HepG2 (cell line): ENCODE measurements around the gene CFAP119. TPM values are rescaled to one million over a fixed set of nuclear protein-coding genes. Genes with fewer than 3 reads are reported as not detected.
A peak's percentile ranks its signal among the peaks of the same experiment; 100 is the strongest.

Experiments used
- AKAP8 ChIP-seq: sonication (generic); formaldehyde crosslinking; IDR thresholded peaks from 2 replicates; pipeline ENCODE4 v1.5.1; 2020; ENCODE audit warnings: mild to moderate bottlenecking, missing genetic modification reagents
- BCL6 ChIP-seq: IDR thresholded peaks from 2 replicates; pipeline ENCODE4 v1.6.1; 2016; ENCODE audit warnings: missing genetic modification reagents, missing compliant biosample characterization
- E2F5 ChIP-seq: sonication (generic); formaldehyde crosslinking; conservative IDR thresholded peaks from 2 replicates; pipeline ENCODE4 v1.4.0; 2020; ENCODE audit warnings: missing genetic modification reagents
- HOXA3 ChIP-seq: sonication (generic); formaldehyde crosslinking; IDR thresholded peaks from 2 replicates; pipeline ENCODE4 v1.5.0; 2020; ENCODE audit warnings: missing genetic modification reagents
- LCORL ChIP-seq, 2 experiments: fragments of 450-650 bp in 1 of 2; sonication (generic) in 1 of 2; formaldehyde crosslinking in 1 of 2; IDR thresholded peaks; 2 replicates each; pipeline versions ENCODE4 v1.5.0 to v1.6.1; 2017 to 2020; ENCODE audit warnings: antibody characterized with exemption in 1 of 2, missing genetic modification reagents in 1 of 2
- MAZ ChIP-seq, 2 experiments: sonication (generic) in 1 of 2; formaldehyde crosslinking in 1 of 2; IDR thresholded peaks; 2 replicates each; pipeline versions ENCODE4 v1.5.0 to v1.6.1; 2012 to 2020; ENCODE audit warnings: low read depth in 2 of 2, mild to moderate bottlenecking in 2 of 2, borderline replicate concordance in 1 of 2, improper control_type of control experiment in 1 of 2, low read length in 1 of 2, missing genetic modification reagents in 1 of 2, moderate library complexity in 1 of 2
- MED13 ChIP-seq: sonication (generic); formaldehyde crosslinking; IDR thresholded peaks from 2 replicates; pipeline ENCODE4 v1.5.0; 2020; ENCODE audit warnings: missing genetic modification reagents
- MED8 ChIP-seq: sonication (generic); formaldehyde crosslinking; IDR thresholded peaks from 2 replicates; pipeline ENCODE4 v1.8.1; 2023; ENCODE audit warnings: mild to moderate bottlenecking, missing genetic modification reagents; ENCODE audit not compliant: insufficient replicate concordance
- NFKB2 ChIP-seq: sonication (generic); formaldehyde crosslinking; IDR thresholded peaks from 2 replicates; pipeline ENCODE4 v1.4.0; 2020; ENCODE audit warnings: missing genetic modification reagents, borderline replicate concordance
- NR2F6 ChIP-seq, 2 experiments: IDR thresholded peaks; 2 replicates each; pipeline ENCODE4 v1.6.1; 2016; ENCODE audit warnings: antibody characterized with exemption in 1 of 2, mild to moderate bottlenecking in 1 of 2
- SNAPC4 ChIP-seq: sonication (generic); formaldehyde crosslinking; IDR thresholded peaks from 2 replicates; pipeline ENCODE4 v1.4.0; 2020; ENCODE audit warnings: mild to moderate bottlenecking, missing genetic modification reagents
- SP1 ChIP-seq, 2 experiments: fragments of 450-650 bp in 1 of 2; sonication (generic) in 1 of 2; formaldehyde crosslinking in 1 of 2; IDR thresholded peaks; 2 replicates each; pipeline versions ENCODE4 v1.4.0 to v1.6.1; 2016 to 2020; ENCODE audit warnings: missing genetic modification reagents in 1 of 2
- TEAD3 ChIP-seq: optimal IDR thresholded peaks from 2 replicates; pipeline ENCODE3; 2016; ENCODE audit warnings: borderline replicate concordance
- YEATS2 ChIP-seq: sonication (generic); formaldehyde crosslinking; IDR thresholded peaks from 2 replicates; pipeline ENCODE4 v1.4.0; 2020; ENCODE audit warnings: missing genetic modification reagents, borderline replicate concordance
- ZBTB2 ChIP-seq: sonication (generic); formaldehyde crosslinking; IDR thresholded peaks from 2 replicates; pipeline ENCODE4 v1.8.0; 2022; ENCODE audit warnings: low read depth, missing genetic modification reagents
- ZMYM4 ChIP-seq: sonication (generic); formaldehyde crosslinking; IDR thresholded peaks from 2 replicates; pipeline ENCODE4 v1.8.1; 2023; ENCODE audit warnings: mild to moderate bottlenecking, missing genetic modification reagents
- ZNF20 ChIP-seq: sonication (generic); formaldehyde crosslinking; IDR thresholded peaks from 2 replicates; pipeline ENCODE4 v1.4.0; 2020; ENCODE audit warnings: mild to moderate bottlenecking, moderate library complexity, missing genetic modification reagents
- ZNF510 ChIP-seq: sonication (generic); formaldehyde crosslinking; IDR thresholded peaks from 2 replicates; pipeline ENCODE4 v1.4.0; 2020; ENCODE audit warnings: low read depth, mild to moderate bottlenecking, missing genetic modification reagents
- ZNF740 ChIP-seq: sonication (generic); formaldehyde crosslinking; IDR thresholded peaks from 2 replicates; pipeline ENCODE4 v1.4.0; 2020; ENCODE audit warnings: missing genetic modification reagents
- ZNF747 ChIP-seq: sonication (generic); formaldehyde crosslinking; IDR thresholded peaks from 2 replicates; pipeline ENCODE4 v1.8.1; 2023; ENCODE audit warnings: missing genetic modification reagents, mild to moderate bottlenecking, borderline replicate concordance
- polyA plus RNA-seq, 8 experiments: library from polyadenylated mRNA; depleted of rRNA in 3 of 8; stranded (reverse) in 7 of 8; unstranded in 1 of 8; fragments of >200 nt; fragmentation: Illumina TruSeq in 4 of 8; extraction: Trizol in 4 of 8; gene quantifications; 2 replicates each; pipeline versions ENCODE4 v1.2.1 to v1.2.3, GENCODE V29; 2011 to 2016; ENCODE audit warnings: low read depth in 4 of 8, missing spikeins in 1 of 8, mixed read lengths in 1 of 8; ENCODE audit not compliant: insufficient read depth in 1 of 8
- total RNA-seq, 5 experiments: library from RNA; depleted of rRNA; stranded (reverse); fragments of >200 nt; fragmentation: Illumina TruSeq; extraction: Trizol; gene quantifications; 2 replicates each; pipeline ENCODE4 v1.2.3, GENCODE V29; 2016; ENCODE audit warnings: low read depth in 1 of 5

Gene CFAP119
- total and polyA plus RNA-seq, 2 of the 13 experiments (the other 11 are each of a cell fraction or from before 2014, with no cell fraction given), result 6.4 TPM

- peak; percentile 34; the same call in 1 of the 2 replicates for TF ChIP-seq YEATS2 (CRISPR knock-in tag)
- TF ChIP-seq ZNF747 (CRISPR knock-in tag), result no peak
- no peak for TF ChIP-seq SNAPC4 (CRISPR knock-in tag)
- TF ChIP-seq HOXA3 (CRISPR knock-in tag), result 0 out of 2 replicates have a peak, but pooled peaks have one; percentile 24
- TF ChIP-seq ZMYM4 (CRISPR knock-in tag), result no peak
- no peak for TF ChIP-seq SP1 (IDR thresholded peaks at IDR 0.05)
- peak; percentile 26; the same call in 1 of the 2 replicates for TF ChIP-seq SP1 (CRISPR knock-in tag; IDR thresholded peaks at IDR 0.05)
- TF ChIP-seq MED13 (CRISPR knock-in tag), result peak; percentile 62; the same call in 1 of the 2 replicates
- TF ChIP-seq ZNF510 (CRISPR knock-in tag), result no peak
- no peak for TF ChIP-seq LCORL (IDR thresholded peaks at IDR 0.05)
- TF ChIP-seq LCORL (CRISPR knock-in tag; IDR thresholded peaks at IDR 0.05), result peak; percentile 44; the same call in 1 of the 2 replicates
- 0 out of 2 replicates have a peak, but pooled peaks have one; percentile 44 for TF ChIP-seq MAZ (IDR thresholded peaks at IDR 0.05; ENCODE audit: borderline replicate concordance, low read depth, low read length)
- TF ChIP-seq MAZ (CRISPR knock-in tag; IDR thresholded peaks at IDR 0.05; ENCODE audit: low read depth), result no peak
- TF ChIP-seq E2F5 (CRISPR knock-in tag), result no peak
- TF ChIP-seq MED8 (CRISPR knock-in tag), result peak; percentile 34
- peak; percentile 50 for TF ChIP-seq TEAD3 (CRISPR knock-in tag)
- peak; percentile 45; the same call in 1 of the 2 replicates for TF ChIP-seq ZBTB2 (CRISPR knock-in tag)
- TF ChIP-seq ZNF20, result 0 out of 2 replicates have a peak, but pooled peaks have one; percentile 0
- TF ChIP-seq ZNF740 (CRISPR knock-in tag), result peak; percentile 91
- TF ChIP-seq BCL6 (CRISPR knock-in tag), result 0 out of 2 replicates have a peak, but pooled peaks have one; percentile 16
- TF ChIP-seq AKAP8 (CRISPR knock-in tag), result peak; percentile 52; the same call in 1 of the 2 replicates
- no peak for TF ChIP-seq NR2F6 (IDR thresholded peaks at IDR 0.05)
- TF ChIP-seq NR2F6 (CRISPR knock-in tag; IDR thresholded peaks at IDR 0.05), result 0 out of 2 replicates have a peak, but pooled peaks have one; percentile 6
- peak; percentile 78; the same call in 1 of the 2 replicates for TF ChIP-seq NFKB2 (CRISPR knock-in tag)
Observed at GRCh38 chr16:30786115-30786935, 24.5 kb upstream of the CFAP119 start (continued).
